Measurements from ENCODE around the gene CAPS.
A peak's percentile ranks its signal among the peaks of the same experiment; 100 is the strongest.

Gene CAPS

GRCh38 chr19:5936292-5936592, 22.2 kb downstream of the CAPS start:
- no peak for DNase-seq

GRCh38 chr19:5937550-5937949, 23.5 kb downstream of the CAPS start:
- no peak for DNase-seq

GRCh38 chr19:5940260-5941208, 26.5 kb downstream of the CAPS start:
- no peak for DNase-seq

- no peak for DNase-seq
Observed at GRCh38 chr19:5941673-5942072, 27.6 kb downstream of the CAPS start.

GRCh38 chr19:5943045-5943444, 29.0 kb downstream of the CAPS start:
- DNase-seq = no peak

GRCh38 chr19:5943623-5944022, 29.6 kb downstream of the CAPS start:
- DNase-seq = no peak

- DNase-seq = no peak
Observed at GRCh38 chr19:5947435-5947834, 33.4 kb downstream of the CAPS start.

- DNase-seq = peak; percentile 30
Observed at GRCh38 chr19:5948752-5949564, 34.9 kb downstream of the CAPS start.

- DNase-seq = peak; percentile 42
Observed at GRCh38 chr19:5949792-5950305, 35.8 kb downstream of the CAPS start.

GRCh38 chr19:5950741-5951140, 36.7 kb downstream of the CAPS start:
- DNase-seq = no peak

- DNase-seq = no peak
Observed at GRCh38 chr19:5951338-5951861, 37.3 kb downstream of the CAPS start.

- no peak for DNase-seq
Observed at GRCh38 chr19:5952193-5953029, 38.4 kb downstream of the CAPS start.

GRCh38 chr19:5953030-5953589, 39.1 kb downstream of the CAPS start:
- no peak for DNase-seq

GRCh38 chr19:5953680-5954213, 39.7 kb downstream of the CAPS start:
- DNase-seq = peak; percentile 35

- no peak for DNase-seq
Observed at GRCh38 chr19:5954293-5954692, 40.2 kb downstream of the CAPS start.

- no peak for DNase-seq
Observed at GRCh38 chr19:5955636-5955935, 41.5 kb downstream of the CAPS start.

GRCh38 chr19:5956323-5956722, 42.3 kb downstream of the CAPS start:
- no peak for DNase-seq

- DNase-seq = no peak
Observed at GRCh38 chr19:5956728-5957127, 42.7 kb downstream of the CAPS start.

GRCh38 chr19:5957170-5957569, 43.1 kb downstream of the CAPS start:
- DNase-seq = no peak

GRCh38 chr19:5958074-5958850, 44.2 kb downstream of the CAPS start:
- no peak for DNase-seq

GRCh38 chr19:5958851-5959122, 44.7 kb downstream of the CAPS start:
- DNase-seq = no peak
